Measurements from ENCODE around the gene PTPRH.

GRCh38 chr19:55131421-55131820, 77.9 kb downstream of the PTPRH start:
- TF ChIP-seq POLR2AphosphoS5 (IDR thresholded peaks at IDR 0.05; ENCODE audit: borderline replicate concordance, low read depth, low read length) (no peak), FOXP2 (optimal IDR thresholded peaks at IDR 0.05; ENCODE audit: control extremely low read depth, extremely low read length, insufficient read depth) (no peak), EZH2 (IDR thresholded peaks at IDR 0.05) (no peak)
